Right ventricle myocardium superior (tissue), 1 donor: ENCODE data around the gene KLHL11. TPM values are rescaled to one million over a fixed set of nuclear protein-coding genes. Genes with fewer than 3 reads are reported as not detected.

Experiments used
- ATAC-seq: fragments of 200-7000 bp; cut with Tn5 transposase; one replicate; pipeline ENCODE4 v1.9.1; 2020; ENCODE audit warnings: mild to moderate bottlenecking; ENCODE audit not compliant: poor library complexity
- DNase-seq: peaks from one replicate; pipeline ENCODE4 v3.0.0-alpha.2; 2020
- intact Hi-C: fragments of 100-400 bp; cut with DNase I; formaldehyde crosslinking; loops from one replicate; pipeline ENCODE4 v1.11.2; 2022
- total RNA-seq: library from RNA; stranded (reverse); fragmentation: NEBNext Ultra II Directional; extraction: Animal tissue kit (Norgen Biotek cat#: 25700); gene quantifications from one replicate; pipeline ENCODE4 v1.2.1, GENCODE V29; 2021
- donor health status: DM: no; HTN: yes; CAD: no; lungs with severe emphysema.

KLHL11 gene
- total RNA-seq, 1 donor from 2014 or later: 3.0 TPM

- ATAC-seq (no peak), DNase-seq (no peak)
- intact Hi-C loops: no loop called here
Measured at GRCh38 chr17:41816637-41817320, 48.4 kb downstream of the KLHL11 start.

GRCh38 chr17:41814195-41814594 is 51.0 kb downstream of the KLHL11 start:
- no peak for DNase-seq
- intact Hi-C loops: no loop called here
- ATAC-seq: no peak

GRCh38 chr17:41813699-41814124 is 51.5 kb downstream of the KLHL11 start:
- ATAC-seq (no peak), DNase-seq (no peak)
- intact Hi-C loops: no loop called here

DNA sequence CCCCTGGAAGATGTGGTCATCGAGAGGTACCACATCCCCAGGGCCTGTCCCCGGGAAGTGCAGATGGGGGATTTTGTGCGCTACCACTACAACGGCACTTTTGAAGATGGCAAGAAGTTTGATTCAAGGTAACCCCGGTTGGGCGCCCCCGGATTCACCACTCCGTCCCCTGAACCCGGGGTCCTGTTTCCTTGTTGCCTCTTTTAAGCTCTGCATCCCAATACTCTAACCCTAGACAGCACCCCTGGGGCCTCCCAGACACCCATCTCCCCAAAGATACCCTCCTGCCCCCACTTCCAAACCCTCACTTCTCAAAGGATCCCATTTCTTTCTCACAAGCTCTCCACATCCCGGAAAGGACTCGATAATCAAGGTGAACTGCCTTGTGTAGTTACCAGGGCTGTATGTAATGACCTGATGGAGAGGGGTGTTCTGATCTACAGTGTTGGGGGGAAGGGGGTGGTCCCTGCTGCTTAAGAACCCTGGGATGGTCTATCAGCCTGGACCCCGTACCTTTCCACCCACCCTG is 52.0 kb downstream of the KLHL11 start:
- no peak for DNase-seq
- intact Hi-C loops: no loop called here
- no peak for ATAC-seq

DNA sequence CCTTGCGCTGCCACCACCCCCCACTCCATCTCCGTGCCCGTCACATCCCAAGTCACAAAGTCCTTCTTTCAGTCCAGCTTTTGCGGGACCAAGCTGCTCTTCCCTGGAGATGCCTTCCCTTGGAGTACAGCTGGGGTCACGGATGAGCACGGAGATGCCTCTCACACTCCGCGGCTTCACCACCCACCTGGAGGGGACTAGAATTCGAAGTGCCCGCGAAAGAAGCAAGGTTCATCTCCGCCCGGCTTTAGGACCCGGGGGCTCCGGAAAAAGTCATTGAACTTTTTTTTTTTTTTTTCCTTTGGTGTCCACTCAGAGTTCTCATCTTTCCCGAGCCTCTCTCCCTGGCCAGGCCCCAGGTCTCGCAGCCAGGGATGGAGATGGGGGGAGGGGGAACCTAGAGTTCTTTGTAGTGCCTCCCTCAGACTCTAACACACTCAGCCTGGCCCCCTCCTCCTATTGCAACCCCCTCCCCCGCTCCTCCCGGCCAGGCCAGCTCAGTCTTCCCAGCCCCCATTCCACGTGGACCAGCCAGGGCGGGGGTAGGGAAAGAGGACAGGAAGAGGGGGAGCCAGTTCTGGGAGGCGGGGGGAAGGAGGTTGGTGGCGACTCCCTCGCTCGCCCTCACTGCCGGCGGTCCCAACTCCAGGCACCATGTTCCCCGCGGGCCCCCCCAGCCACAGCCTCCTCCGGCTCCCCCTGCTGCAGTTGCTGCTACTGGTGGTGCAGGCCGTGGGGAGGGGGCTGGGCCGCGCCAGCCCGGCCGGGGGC is 52.7 kb downstream of the KLHL11 start, which contains the start of gene FKBP10:
Gene FKBP10 (plus strand): TSS at position 624 of the 771 bp plus-strand sequence. CDS start 31 bp downstream, at position 655.
- DNase-seq: peak; percentile 72
- intact Hi-C loops: no loop called here
- ATAC-seq: peak; percentile 51

DNA sequence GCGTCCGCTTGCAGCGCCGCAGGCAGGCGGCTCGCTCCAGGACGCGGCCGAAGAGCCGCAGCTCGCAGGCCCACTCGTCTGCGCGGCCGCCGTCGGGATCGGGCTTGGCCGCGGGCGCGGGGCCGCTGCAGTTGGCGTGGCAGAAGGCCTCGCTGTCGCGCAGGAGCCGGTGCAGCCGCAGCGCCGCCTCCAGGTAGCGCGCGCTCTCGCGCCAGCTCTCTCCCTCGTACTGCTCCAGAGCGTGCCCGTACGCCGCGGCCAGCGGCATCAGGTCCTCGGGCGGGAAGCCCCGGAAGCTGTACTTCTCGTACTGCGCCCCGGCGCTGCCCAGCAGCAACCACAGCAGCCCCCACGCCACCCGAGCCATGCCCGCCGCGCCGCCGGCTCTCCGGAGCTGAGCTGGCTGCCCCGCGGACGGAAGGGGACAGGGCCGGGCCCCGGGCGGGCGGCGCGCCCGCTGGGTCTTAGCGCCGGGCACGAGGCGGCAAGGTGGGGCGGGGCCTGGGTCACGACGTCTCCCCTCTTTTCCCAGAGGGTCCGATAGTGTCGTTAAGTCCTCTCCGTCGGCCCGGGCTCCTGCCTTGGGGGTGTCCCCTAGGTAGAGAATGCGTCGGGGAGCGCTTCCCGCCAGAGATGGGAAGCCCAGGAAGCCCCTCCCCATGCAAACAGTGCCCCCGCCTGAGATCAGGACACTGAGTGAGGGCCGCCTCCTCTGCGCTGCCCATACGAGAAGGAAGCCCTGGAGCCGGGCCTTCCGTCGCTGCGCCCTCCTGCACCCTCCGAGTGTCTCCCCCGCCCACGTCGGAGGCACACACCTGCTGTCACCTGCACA is 53.5 kb downstream of the KLHL11 start, which contains the start of gene P3H4:
Gene P3H4 (minus strand): TSS at position 401 of the 832 bp plus-strand sequence. CDS start 34 bp downstream, at position 367.
- ATAC-seq (peak; percentile 91), DNase-seq (peak; percentile 89)
- intact Hi-C loops: no loop called here

GRCh38 chr17:41810659-41811548 is 54.3 kb downstream of the KLHL11 start:
- DNase-seq (no peak), ATAC-seq (peak; percentile 1)
- intact Hi-C loops: no loop called here

DNA sequence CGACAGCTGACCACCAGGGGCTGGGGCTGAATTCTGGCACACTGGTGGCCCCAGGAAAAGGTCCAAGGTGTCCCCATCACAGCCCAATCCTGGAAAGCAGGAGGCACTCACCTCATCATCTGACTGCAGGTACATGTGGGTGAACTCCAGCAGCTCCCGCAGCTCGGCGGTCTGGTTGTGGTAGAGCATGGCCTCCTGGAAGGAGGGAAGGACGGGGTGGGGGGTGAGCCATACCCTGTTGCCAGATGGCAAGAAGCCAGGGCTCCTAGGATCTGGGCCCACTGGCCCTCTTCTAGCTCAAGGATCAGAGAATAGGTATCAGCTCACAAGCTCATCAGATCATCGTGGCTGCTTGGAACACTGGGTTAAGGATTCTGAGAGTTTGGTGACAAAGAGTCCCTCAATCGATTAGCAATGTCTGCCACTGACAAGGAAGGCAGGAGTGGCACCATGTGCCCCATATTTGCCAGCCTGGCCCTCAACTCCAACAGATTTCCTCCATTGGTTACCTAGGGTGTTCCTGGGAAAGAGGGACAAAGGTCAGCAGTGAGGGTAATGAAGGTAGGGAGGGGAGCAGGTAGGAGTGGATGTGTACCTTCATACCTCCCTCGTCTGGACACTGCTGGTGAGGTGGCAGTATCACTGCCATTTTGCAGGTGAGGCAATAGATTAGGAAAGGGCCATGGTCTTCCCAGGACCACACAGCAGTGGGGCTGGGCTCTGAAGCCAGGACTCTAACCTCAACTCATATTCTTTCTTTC is 58.4 kb downstream of the KLHL11 start:
- no peak for DNase-seq
- intact Hi-C loops: no loop called here

More for the DNA sequence above, 58.4 kb downstream of the KLHL11 start:
- ATAC-seq: no peak

Other genes with a start within 250 kb of the KLHL11 start
- gene KRT17, start 240.8 kb downstream of the KLHL11 start, total RNA-seq: not detected
- gene EIF1, start 176.5 kb downstream of the KLHL11 start, total RNA-seq: 1,143 TPM
- gene GAST, start 153.1 kb downstream of the KLHL11 start, total RNA-seq: not detected
- not detected for gene HAP1, start 130.8 kb downstream of the KLHL11 start, total RNA-seq
- 195 TPM for gene JUP, start 78.7 kb downstream of the KLHL11 start, total RNA-seq
- 6.7 TPM for gene P3H4, start 53.5 kb downstream of the KLHL11 start, total RNA-seq
- 10.6 TPM for gene FKBP10, start 52.4 kb downstream of the KLHL11 start, total RNA-seq
- gene NT5C3B, start 29.2 kb downstream of the KLHL11 start, total RNA-seq: 14.7 TPM
- gene KLHL10, start 27.6 kb downstream of the KLHL11 start, total RNA-seq: not detected
- 24.0 TPM for gene ACLY, start 53.5 kb upstream of the KLHL11 start, total RNA-seq
- gene ODAD4, start 65.2 kb upstream of the KLHL11 start, total RNA-seq: 0.75 TPM
- 23.0 TPM for gene CNP, start 101.4 kb upstream of the KLHL11 start, total RNA-seq
- gene DNAJC7, start 152.0 kb upstream of the KLHL11 start, total RNA-seq: 81.2 TPM
- 43.8 TPM for gene NKIRAS2, start 154.7 kb upstream of the KLHL11 start, total RNA-seq
- gene C17orf113, start 185.2 kb upstream of the KLHL11 start, total RNA-seq: 0.59 TPM
- 0.16 TPM for gene ZNF385C, start 233.1 kb upstream of the KLHL11 start, total RNA-seq
- 2.5 TPM for gene DHX58, start 247.3 kb upstream of the KLHL11 start, total RNA-seq